Colon (tissue), 2 donors: ENCODE measurements around the gene CCDC85A.

Source experiments
- FAIRE-seq: peaks from 2 replicates; lab custom pipeline; 2012; peaks lifted over from hg19 to GRCh38; lab: Jason Lieb, UNC
- donor health status: control.
- donor health status: control.

Gene CCDC85A

GRCh38 chr2:56372071-56372656 is 188.4 kb downstream of the CCDC85A start:
- no peak for FAIRE-seq

GRCh38 chr2:56375251-56375650 is 191.5 kb downstream of the CCDC85A start:
- no peak for FAIRE-seq

GRCh38 chr2:56376699-56377665 is 193.2 kb downstream of the CCDC85A start:
- FAIRE-seq = no peak

- FAIRE-seq = no peak
These were observed 195.3 kb downstream of the CCDC85A start for GRCh38 chr2:56379066-56379465.

GRCh38 chr2:56380861-56381260 is 197.1 kb downstream of the CCDC85A start:
- no peak for FAIRE-seq

GRCh38 chr2:56382466-56382865 is 198.7 kb downstream of the CCDC85A start:
- no peak for FAIRE-seq

GRCh38 chr2:56386657-56387056 is 202.9 kb downstream of the CCDC85A start:
- no peak for FAIRE-seq

GRCh38 chr2:56390644-56391043 is 206.9 kb downstream of the CCDC85A start:
- FAIRE-seq = no peak

GRCh38 chr2:56410140-56410539 is 226.3 kb downstream of the CCDC85A start:
- FAIRE-seq = no peak

- no peak for FAIRE-seq
These were observed 232.8 kb downstream of the CCDC85A start for GRCh38 chr2:56416500-56417176.
